GM23338 (cell line): ENCODE measurements around the gene NELFE. TPM values are rescaled to one million over a fixed set of nuclear protein-coding genes. Genes with fewer than 3 reads are reported as not detected.

Experiments used
- ATAC-seq: fragments of 200-7000 bp; cut with Tn5 transposase; 3 replicates; pipeline ENCODE4 v1.9.1; 2020
- DNase-seq: peaks from one replicate; pipeline ENCODE4 v3.0.0-alpha.2; 2015; ENCODE audit warnings: low spot score
- H2AFZ ChIP-seq: fragments of 200-600 bp; sonication (generic); 2 replicates; pipeline ENCODE4 v1.8.0; 2016; ENCODE audit warnings: antibody characterized with exemption, mild to moderate bottlenecking, moderate library complexity
- H3F3A ChIP-seq: fragments of 200-600 bp; sonication (generic); replicated peaks from 2 replicates; pipeline ENCODE4 v1.8.0; 2017; ENCODE audit warnings: antibody characterized with exemption, mixed run types, low read depth
- H3K27ac ChIP-seq: fragments of 200-600 bp; sonication (generic); 2 replicates; pipeline ENCODE4 v1.6.1; 2016; ENCODE audit warnings: low read depth
- H3K27me3 ChIP-seq: fragments of 200-600 bp; sonication (generic); 2 replicates; pipeline ENCODE4 v1.8.0; 2016; ENCODE audit warnings: mild to moderate bottlenecking, mixed run types, moderate library complexity; ENCODE audit not compliant: insufficient read depth
- H3K36me3 ChIP-seq: fragments of 200-600 bp; sonication (generic); 2 replicates; pipeline ENCODE4 v1.8.0; 2016; ENCODE audit warnings: mild to moderate bottlenecking; ENCODE audit not compliant: insufficient read depth
- H3K4me1 ChIP-seq: fragments of 200-600 bp; sonication (generic); 2 replicates; pipeline ENCODE4 v1.8.0; 2016; ENCODE audit warnings: mild to moderate bottlenecking, moderate library complexity; ENCODE audit not compliant: insufficient read depth
- H3K4me2 ChIP-seq: fragments of 200-600 bp; sonication (generic); 2 replicates; pipeline ENCODE4 v1.7.1; 2017; ENCODE audit warnings: mixed run types
- H3K4me3 ChIP-seq: fragments of 200-600 bp; sonication (generic); 2 replicates; pipeline ENCODE4 v1.6.1; 2016; ENCODE audit warnings: mixed run types
- H3K79me2 ChIP-seq: fragments of 200-600 bp; sonication (generic); replicated peaks from 2 replicates; pipeline ENCODE4 v1.8.0; 2017; ENCODE audit warnings: mild to moderate bottlenecking; ENCODE audit not compliant: insufficient read depth
- H3K9me2 ChIP-seq: fragments of 200-600 bp; sonication (generic); 2 replicates; pipeline ENCODE4 v1.8.0; 2017; ENCODE audit not compliant: insufficient read depth
- H4K20me1 ChIP-seq: fragments of 200-600 bp; sonication (generic); replicated peaks from 2 replicates; pipeline ENCODE4 v1.8.0; 2017; ENCODE audit warnings: mild to moderate bottlenecking; ENCODE audit not compliant: insufficient read depth
- H3K27ac Mint-ChIP-seq: 2 replicates; pipeline ENCODE4 v1.8.0; 2020; ENCODE audit warnings: inconsistent platforms, mild to moderate bottlenecking, moderate library complexity, mixed read lengths
- H3K27me3 Mint-ChIP-seq: 3 replicates; pipeline ENCODE4 v1.8.0; 2022; ENCODE audit warnings: low read depth, mild to moderate bottlenecking, moderate library complexity, mixed read lengths, inconsistent platforms; ENCODE audit not compliant: insufficient read depth, poor library complexity
- H3K36me3 Mint-ChIP-seq: 3 replicates; pipeline ENCODE4 v1.8.0; 2021; ENCODE audit warnings: low read depth, mild to moderate bottlenecking, inconsistent platforms, moderate library complexity, mixed read lengths
- H3K4me1 Mint-ChIP-seq: 3 replicates; pipeline ENCODE4 v1.8.0; 2020; ENCODE audit warnings: mild to moderate bottlenecking, inconsistent platforms, mixed read lengths
- H3K4me3 Mint-ChIP-seq: 3 replicates; pipeline ENCODE4 v1.8.0; 2021; ENCODE audit warnings: moderate library complexity, mild to moderate bottlenecking, inconsistent platforms, mixed read lengths
- H3K9me3 Mint-ChIP-seq: 3 replicates; pipeline ENCODE4 v1.8.0; 2020; ENCODE audit warnings: moderate library complexity, mild to moderate bottlenecking, inconsistent platforms, mixed read lengths
- EZH2 ChIP-seq: fragments of 200-600 bp; sonication (generic); IDR thresholded peaks from one replicate; pipeline ENCODE4 v1.8.0; 2017; ENCODE audit warnings: antibody characterized with exemption, mild to moderate bottlenecking, low read depth; ENCODE audit not compliant: unreplicated experiment
- EZH2phosphoT487 ChIP-seq: fragments of 200-600 bp; sonication (generic); IDR thresholded peaks from one replicate; pipeline ENCODE4 v1.8.1; 2018; ENCODE audit warnings: antibody characterized with exemption; ENCODE audit not compliant: unreplicated experiment
- NANOG ChIP-seq: IDR thresholded peaks from 2 replicates; pipeline ENCODE4 v1.6.1; 2016; ENCODE audit warnings: antibody characterized with exemption, borderline replicate concordance
- ZNF114 ChIP-seq: fragments of 250-450 bp; sonication (Bioruptor Pico); IDR thresholded peaks from 2 replicates; pipeline ENCODE4 v1.5.0; 2020; ENCODE audit warnings: mild to moderate bottlenecking, moderate library complexity
- microRNA counts: library from miRNA; unstranded; fragments of <30 nt; microRNA quantifications from one replicate; lab custom pipeline; 2017
- microRNA-seq: library from miRNA; unstranded; fragments of <30 nt; microRNA quantifications from one replicate; pipeline ENCODE4, GENCODE V29; 2017
- polyA plus RNA-seq: library from polyadenylated mRNA; unstranded; fragments of >200 nt; fragmentation: Nextera tagmentation; extraction: Ambion mirVana; gene quantifications from 2 replicates; pipeline ENCODE4 v1.2.1, GENCODE V29; 2016
- small RNA-seq: library from RNA; depleted of rRNA; stranded (forward); fragments of <200 nt; gene quantifications from one replicate; pipeline ENCODE3, GENCODE V24; 2014; ENCODE audit warnings: low replicate concordance
- total RNA-seq: library from RNA; depleted of rRNA; stranded (reverse); fragments of >200 nt; shearing (Covaris generic); gene quantifications from 2 replicates; pipeline ENCODE4 v1.2.3, GENCODE V29; 2014; rRNA removed
- TF ChIP-seq, protein P1 (sequence below), 2 experiments: fragments of 200-600 bp in 1 of 2; sonication (generic) in 1 of 2; conservative IDR thresholded peaks; 2 replicates each; pipeline versions ENCODE4 v1.5.1 to v1.6.1; 2016 to 2017; ENCODE audit warnings: antibody characterized with exemption in 2 of 2, low read depth in 2 of 2, mild to moderate bottlenecking in 2 of 2, moderate library complexity in 1 of 2
- TF ChIP-seq, protein P2 (sequence below): IDR thresholded peaks from one replicate; pipeline ENCODE4 v1.6.1; 2018; ENCODE audit warnings: antibody characterized with exemption; ENCODE audit not compliant: unreplicated experiment

The NELFE gene
- total and polyA plus RNA-seq, 2 experiments from 2014 or later: 64.0 to 93.4 TPM

DNA sequence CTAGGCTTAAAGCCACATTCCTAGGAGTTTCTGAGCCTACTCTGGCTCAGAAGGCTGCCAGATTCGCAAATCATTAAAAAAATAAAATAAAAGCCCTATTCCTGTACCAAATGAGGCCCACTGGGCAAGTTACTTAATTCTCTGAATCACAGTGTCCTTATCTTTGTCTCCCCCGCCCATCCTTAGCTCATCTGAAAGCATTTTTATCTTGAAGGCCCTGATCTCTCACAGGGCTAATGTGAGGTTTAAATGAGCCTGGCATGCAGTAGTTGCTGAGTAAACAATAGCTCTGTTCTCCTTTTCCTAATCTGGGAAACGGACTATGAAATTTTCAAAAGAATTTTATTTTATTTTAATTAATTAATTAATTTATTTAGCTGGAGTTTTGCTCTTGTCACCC is 54.8 kb downstream of the NELFE start:
- TF ChIP-seq, protein P1, sequence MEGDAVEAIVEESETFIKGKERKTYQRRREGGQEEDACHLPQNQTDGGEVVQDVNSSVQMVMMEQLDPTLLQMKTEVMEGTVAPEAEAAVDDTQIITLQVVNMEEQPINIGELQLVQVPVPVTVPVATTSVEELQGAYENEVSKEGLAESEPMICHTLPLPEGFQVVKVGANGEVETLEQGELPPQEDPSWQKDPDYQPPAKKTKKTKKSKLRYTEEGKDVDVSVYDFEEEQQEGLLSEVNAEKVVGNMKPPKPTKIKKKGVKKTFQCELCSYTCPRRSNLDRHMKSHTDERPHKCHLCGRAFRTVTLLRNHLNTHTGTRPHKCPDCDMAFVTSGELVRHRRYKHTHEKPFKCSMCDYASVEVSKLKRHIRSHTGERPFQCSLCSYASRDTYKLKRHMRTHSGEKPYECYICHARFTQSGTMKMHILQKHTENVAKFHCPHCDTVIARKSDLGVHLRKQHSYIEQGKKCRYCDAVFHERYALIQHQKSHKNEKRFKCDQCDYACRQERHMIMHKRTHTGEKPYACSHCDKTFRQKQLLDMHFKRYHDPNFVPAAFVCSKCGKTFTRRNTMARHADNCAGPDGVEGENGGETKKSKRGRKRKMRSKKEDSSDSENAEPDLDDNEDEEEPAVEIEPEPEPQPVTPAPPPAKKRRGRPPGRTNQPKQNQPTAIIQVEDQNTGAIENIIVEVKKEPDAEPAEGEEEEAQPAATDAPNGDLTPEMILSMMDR (conservative IDR thresholded peaks at IDR 0.05; ENCODE audit: low read depth in 2 of 2): no peak
- no peak for TF ChIP-seq EZH2
- no peak for TF ChIP-seq ZNF114 (CRISPR knock-in tag)
- no peak for TF ChIP-seq EZH2phosphoT487
- TF ChIP-seq NANOG: no peak
- TF ChIP-seq, protein P2, sequence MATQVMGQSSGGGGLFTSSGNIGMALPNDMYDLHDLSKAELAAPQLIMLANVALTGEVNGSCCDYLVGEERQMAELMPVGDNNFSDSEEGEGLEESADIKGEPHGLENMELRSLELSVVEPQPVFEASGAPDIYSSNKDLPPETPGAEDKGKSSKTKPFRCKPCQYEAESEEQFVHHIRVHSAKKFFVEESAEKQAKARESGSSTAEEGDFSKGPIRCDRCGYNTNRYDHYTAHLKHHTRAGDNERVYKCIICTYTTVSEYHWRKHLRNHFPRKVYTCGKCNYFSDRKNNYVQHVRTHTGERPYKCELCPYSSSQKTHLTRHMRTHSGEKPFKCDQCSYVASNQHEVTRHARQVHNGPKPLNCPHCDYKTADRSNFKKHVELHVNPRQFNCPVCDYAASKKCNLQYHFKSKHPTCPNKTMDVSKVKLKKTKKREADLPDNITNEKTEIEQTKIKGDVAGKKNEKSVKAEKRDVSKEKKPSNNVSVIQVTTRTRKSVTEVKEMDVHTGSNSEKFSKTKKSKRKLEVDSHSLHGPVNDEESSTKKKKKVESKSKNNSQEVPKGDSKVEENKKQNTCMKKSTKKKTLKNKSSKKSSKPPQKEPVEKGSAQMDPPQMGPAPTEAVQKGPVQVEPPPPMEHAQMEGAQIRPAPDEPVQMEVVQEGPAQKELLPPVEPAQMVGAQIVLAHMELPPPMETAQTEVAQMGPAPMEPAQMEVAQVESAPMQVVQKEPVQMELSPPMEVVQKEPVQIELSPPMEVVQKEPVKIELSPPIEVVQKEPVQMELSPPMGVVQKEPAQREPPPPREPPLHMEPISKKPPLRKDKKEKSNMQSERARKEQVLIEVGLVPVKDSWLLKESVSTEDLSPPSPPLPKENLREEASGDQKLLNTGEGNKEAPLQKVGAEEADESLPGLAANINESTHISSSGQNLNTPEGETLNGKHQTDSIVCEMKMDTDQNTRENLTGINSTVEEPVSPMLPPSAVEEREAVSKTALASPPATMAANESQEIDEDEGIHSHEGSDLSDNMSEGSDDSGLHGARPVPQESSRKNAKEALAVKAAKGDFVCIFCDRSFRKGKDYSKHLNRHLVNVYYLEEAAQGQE: no peak
- no peaks in the 10 kb centered on the region for H3K79me2 ChIP-seq
- Mint-ChIP-seq H3K4me1 (peaks cover 28% of the 10 kb centered on the region), H3K36me3 (peaks cover 15% of the 10 kb centered on the region), H3K27ac (no peak overlapping the region), H3K9me3 (no peaks in the 10 kb centered on the region), H3K4me3 (no peak overlapping the region), H3K27me3 (peaks cover 16% of the 10 kb centered on the region)
- H3K27ac ChIP-seq: no peak overlapping the region
- H3K4me2 ChIP-seq: no peak overlapping the region
- ATAC-seq (no peak), DNase-seq (no peak)
- no peak overlapping the region for H3K4me3 ChIP-seq
- no peaks in the 10 kb centered on the region for H3K27me3 ChIP-seq
- H3K9me2 ChIP-seq: no peaks in the 10 kb centered on the region
- H3K36me3 ChIP-seq: no peaks in the 10 kb centered on the region
- H3F3A ChIP-seq: peaks cover 7% of the 10 kb centered on the region; the same call in 1 of the 2 replicates
- no peak overlapping the region for H2AFZ ChIP-seq
- H3K4me1 ChIP-seq: peaks cover 17% of the 10 kb centered on the region
- no peaks in the 10 kb centered on the region for H4K20me1 ChIP-seq

MicroRNA genes within 50 kb of the gene (microRNA counts, 767-probe panel; counts per million panel counts)
- microRNA hsa-miR-1236 (lab: Ali Mortazavi, UCI): not detected

Small RNA genes lying within 50 kb of the gene (microRNA-seq; reads per million reads assigned to microRNA genes)
- not detected for gene MIR1236

Small RNA genes lying within 50 kb of the gene (small RNA-seq; reads per million reads assigned to genes)
- not detected for gene AL645922.1

Other genes with a start within 250 kb of the NELFE start
Only the 30 nearest of the 35 such genes appear.
- 58.7 and 62.2 TPM in 2 replicates for gene DDAH2, start 229.7 kb downstream of the NELFE start, total RNA-seq
- gene DDAH2, start 229.7 kb downstream of the NELFE start, polyA plus RNA-seq: 65.0 and 65.1 TPM in 2 replicates
- gene CLIC1, start 222.4 kb downstream of the NELFE start, total RNA-seq: 226 and 269 TPM in 2 replicates
- gene CLIC1, start 222.4 kb downstream of the NELFE start, polyA plus RNA-seq: 269 and 296 TPM in 2 replicates
- 23.9 and 27.2 TPM in 2 replicates for gene MSH5, start 219.0 kb downstream of the NELFE start, total RNA-seq
- 12.1 and 12.8 TPM in 2 replicates for gene MSH5, start 219.0 kb downstream of the NELFE start, polyA plus RNA-seq
- gene SAPCD1, start 196.3 kb downstream of the NELFE start, total RNA-seq: 3.9 TPM in 1 of 2 replicates, not detected in the other
- 4.5 and 5.0 TPM in 2 replicates for gene SAPCD1, start 196.3 kb downstream of the NELFE start, polyA plus RNA-seq
- 0.07 and 0.12 TPM in 2 replicates for gene VWA7, start 181.6 kb downstream of the NELFE start, total RNA-seq
- gene VWA7, start 181.6 kb downstream of the NELFE start, polyA plus RNA-seq: 0.36 and 0.75 TPM in 2 replicates
- gene VARS1, start 163.2 kb downstream of the NELFE start, total RNA-seq: 137 and 153 TPM in 2 replicates
- gene VARS1, start 163.2 kb downstream of the NELFE start, polyA plus RNA-seq: 66.0 and 71.2 TPM in 2 replicates
- gene LSM2, start 152.0 kb downstream of the NELFE start, total RNA-seq: 93.5 and 106 TPM in 2 replicates
- 140 and 143 TPM in 2 replicates for gene LSM2, start 152.0 kb downstream of the NELFE start, polyA plus RNA-seq
- 0.50 and 0.83 TPM in 2 replicates for gene HSPA1L, start 143.7 kb downstream of the NELFE start, total RNA-seq
- gene HSPA1L, start 143.7 kb downstream of the NELFE start, polyA plus RNA-seq: 0.44 and 0.49 TPM in 2 replicates
- gene HSPA1A, start 143.4 kb downstream of the NELFE start, total RNA-seq: 57.1 and 58.3 TPM in 2 replicates
- 36.1 and 39.1 TPM in 2 replicates for gene HSPA1A, start 143.4 kb downstream of the NELFE start, polyA plus RNA-seq
- gene HSPA1B, start 131.2 kb downstream of the NELFE start, total RNA-seq: 102 and 113 TPM in 2 replicates
- 25.9 and 31.7 TPM in 2 replicates for gene HSPA1B, start 131.2 kb downstream of the NELFE start, polyA plus RNA-seq
- 41.1 and 47.4 TPM in 2 replicates for gene NEU1, start 96.2 kb downstream of the NELFE start, total RNA-seq
- gene NEU1, start 96.2 kb downstream of the NELFE start, polyA plus RNA-seq: 31.4 and 32.3 TPM in 2 replicates
- gene SLC44A4, start 80.0 kb downstream of the NELFE start, total RNA-seq: 3.7 and 4.6 TPM in 2 replicates
- gene SLC44A4, start 80.0 kb downstream of the NELFE start, polyA plus RNA-seq: 1.1 and 1.2 TPM in 2 replicates
- 184 and 193 TPM in 2 replicates for gene EHMT2, start 61.3 kb downstream of the NELFE start, total RNA-seq
- 112 and 113 TPM in 2 replicates for gene EHMT2, start 61.3 kb downstream of the NELFE start, polyA plus RNA-seq
- 14.4 and 14.9 TPM in 2 replicates for gene ZBTB12, start 56.9 kb downstream of the NELFE start, total RNA-seq
- 0.18 and 0.68 TPM in 2 replicates for gene ZBTB12, start 56.9 kb downstream of the NELFE start, polyA plus RNA-seq
- 1.7 and 2.4 TPM in 2 replicates for gene C2, start 31.3 kb downstream of the NELFE start, total RNA-seq
- 0.16 and 0.23 TPM in 2 replicates for gene C2, start 31.3 kb downstream of the NELFE start, polyA plus RNA-seq
- gene CFB, start 12.9 kb downstream of the NELFE start, total RNA-seq: not detected in 2 replicates
- 0.86 TPM in 1 of 2 replicates, not detected in the other for gene CFB, start 12.9 kb downstream of the NELFE start, polyA plus RNA-seq
- 47.2 and 50.2 TPM in 2 replicates for gene SKIC2, start 204 bp upstream of the NELFE start, total RNA-seq
- 21.6 and 24.5 TPM in 2 replicates for gene SKIC2, start 204 bp upstream of the NELFE start, polyA plus RNA-seq
- gene DXO, start 13.2 kb upstream of the NELFE start, total RNA-seq: 12.1 and 19.7 TPM in 2 replicates
- 15.6 and 16.2 TPM in 2 replicates for gene DXO, start 13.2 kb upstream of the NELFE start, polyA plus RNA-seq
- gene C4A, start 23.1 kb upstream of the NELFE start, total RNA-seq: 0.97 and 2.4 TPM in 2 replicates
- 0.48 TPM in 1 of 2 replicates, not detected in the other for gene C4A, start 23.1 kb upstream of the NELFE start, polyA plus RNA-seq
- 0.39 TPM in 1 of 2 replicates, not detected in the other for gene C4B, start 55.8 kb upstream of the NELFE start, total RNA-seq
- gene C4B, start 55.8 kb upstream of the NELFE start, polyA plus RNA-seq: 0.19 and 0.57 TPM in 2 replicates
- gene CYP21A2, start 79.4 kb upstream of the NELFE start, total RNA-seq: not detected in 2 replicates
- 0.10 TPM in 1 of 2 replicates, not detected in the other for gene CYP21A2, start 79.4 kb upstream of the NELFE start, polyA plus RNA-seq
- 3.4 and 6.0 TPM in 2 replicates for gene TNXB, start 150.4 kb upstream of the NELFE start, total RNA-seq
- 1.1 and 2.0 TPM in 2 replicates for gene TNXB, start 150.4 kb upstream of the NELFE start, polyA plus RNA-seq
- 21.7 and 24.9 TPM in 2 replicates for gene ATF6B, start 169.3 kb upstream of the NELFE start, total RNA-seq
- 25.9 and 26.1 TPM in 2 replicates for gene ATF6B, start 169.3 kb upstream of the NELFE start, polyA plus RNA-seq
- gene FKBPL, start 171.3 kb upstream of the NELFE start, total RNA-seq: 6.4 and 7.5 TPM in 2 replicates
- 7.6 and 9.6 TPM in 2 replicates for gene FKBPL, start 171.3 kb upstream of the NELFE start, polyA plus RNA-seq
- gene PRRT1, start 193.0 kb upstream of the NELFE start, total RNA-seq: 1.2 TPM in 1 of 2 replicates, not detected in the other
- 1.7 and 2.7 TPM in 2 replicates for gene PRRT1, start 193.0 kb upstream of the NELFE start, polyA plus RNA-seq
- gene PPT2, start 195.2 kb upstream of the NELFE start, total RNA-seq: 12.5 and 20.6 TPM in 2 replicates
- gene PPT2, start 195.2 kb upstream of the NELFE start, polyA plus RNA-seq: 8.9 and 10.1 TPM in 2 replicates
- gene EGFL8, start 205.6 kb upstream of the NELFE start, total RNA-seq: 4.7 and 6.1 TPM in 2 replicates
- 5.4 and 7.4 TPM in 2 replicates for gene EGFL8, start 205.6 kb upstream of the NELFE start, polyA plus RNA-seq
- 58.8 and 82.1 TPM in 2 replicates for gene AGPAT1, start 217.1 kb upstream of the NELFE start, total RNA-seq
- gene AGPAT1, start 217.1 kb upstream of the NELFE start, polyA plus RNA-seq: 39.5 and 39.8 TPM in 2 replicates
- 119 and 127 TPM in 2 replicates for gene RNF5, start 219.4 kb upstream of the NELFE start, total RNA-seq
- gene RNF5, start 219.4 kb upstream of the NELFE start, polyA plus RNA-seq: 164 and 173 TPM in 2 replicates
- 2.0 and 2.3 TPM in 2 replicates for gene AGER, start 225.3 kb upstream of the NELFE start, total RNA-seq
- gene AGER, start 225.3 kb upstream of the NELFE start, polyA plus RNA-seq: 3.4 and 5.0 TPM in 2 replicates